HepG2 (cell line): Measurements from ENCODE around the gene ZBTB32.

Source experiments
- MAFK ChIP-seq, 2 experiments: IDR thresholded peaks in 1 of 2; conservative IDR thresholded peaks in 1 of 2; 2 replicates each; pipeline ENCODE4 v1.6.1; 2011; ENCODE audit warnings: improper control_type of control experiment in 2 of 2, low read length in 2 of 2
- MEIS2 ChIP-seq: sonication (generic); formaldehyde crosslinking; IDR thresholded peaks from 2 replicates; pipeline ENCODE4 v1.9.0; 2021; ENCODE audit warnings: mild to moderate bottlenecking, missing genetic modification reagents
- MYNN ChIP-seq: sonication (generic); formaldehyde crosslinking; IDR thresholded peaks from 2 replicates; pipeline ENCODE4 v1.4.0; 2020; ENCODE audit warnings: mild to moderate bottlenecking, low read depth, missing genetic modification reagents
- POLR2A ChIP-seq, 2 experiments: IDR thresholded peaks; 2 replicates each; pipeline ENCODE4 v1.6.1; 2011; ENCODE audit warnings: low read depth in 2 of 2, low read length in 2 of 2, mild to moderate bottlenecking in 1 of 2, moderate library complexity in 1 of 2; ENCODE audit not compliant: insufficient read depth in 1 of 2
- POLR2AphosphoS5 ChIP-seq: IDR thresholded peaks from 2 replicates; pipeline ENCODE4 v1.6.1; 2012; ENCODE audit warnings: low read depth, low read length
- RBFOX2 ChIP-seq: fragments of 200-400 bp; formaldehyde crosslinking; IDR thresholded peaks from 2 replicates; pipeline ENCODE4 v1.6.1; 2017; ENCODE audit warnings: low read depth, mild to moderate bottlenecking, low read length
- TF ChIP-seq, protein P1 (sequence below): sonication (generic); formaldehyde crosslinking; IDR thresholded peaks from 2 replicates; pipeline ENCODE4 v1.5.1; 2020; ENCODE audit warnings: mild to moderate bottlenecking, missing genetic modification reagents, moderate library complexity
- TF ChIP-seq, protein P2 (sequence below): sonication (generic); formaldehyde crosslinking; IDR thresholded peaks from one replicate; pipeline ENCODE4 v1.5.1; 2020; ENCODE audit warnings: mild to moderate bottlenecking, missing genetic modification reagents; ENCODE audit errors: not compliant biosample characterization
- TF ChIP-seq, protein P3 (sequence below), 2 experiments: IDR thresholded peaks; 2 replicates each; pipeline ENCODE4 v1.6.1; 2011 to 2012; ENCODE audit warnings: low read length in 2 of 2, borderline replicate concordance in 1 of 2, low read depth in 1 of 2, mild to moderate bottlenecking in 1 of 2, moderate library complexity in 1 of 2

DNA sequence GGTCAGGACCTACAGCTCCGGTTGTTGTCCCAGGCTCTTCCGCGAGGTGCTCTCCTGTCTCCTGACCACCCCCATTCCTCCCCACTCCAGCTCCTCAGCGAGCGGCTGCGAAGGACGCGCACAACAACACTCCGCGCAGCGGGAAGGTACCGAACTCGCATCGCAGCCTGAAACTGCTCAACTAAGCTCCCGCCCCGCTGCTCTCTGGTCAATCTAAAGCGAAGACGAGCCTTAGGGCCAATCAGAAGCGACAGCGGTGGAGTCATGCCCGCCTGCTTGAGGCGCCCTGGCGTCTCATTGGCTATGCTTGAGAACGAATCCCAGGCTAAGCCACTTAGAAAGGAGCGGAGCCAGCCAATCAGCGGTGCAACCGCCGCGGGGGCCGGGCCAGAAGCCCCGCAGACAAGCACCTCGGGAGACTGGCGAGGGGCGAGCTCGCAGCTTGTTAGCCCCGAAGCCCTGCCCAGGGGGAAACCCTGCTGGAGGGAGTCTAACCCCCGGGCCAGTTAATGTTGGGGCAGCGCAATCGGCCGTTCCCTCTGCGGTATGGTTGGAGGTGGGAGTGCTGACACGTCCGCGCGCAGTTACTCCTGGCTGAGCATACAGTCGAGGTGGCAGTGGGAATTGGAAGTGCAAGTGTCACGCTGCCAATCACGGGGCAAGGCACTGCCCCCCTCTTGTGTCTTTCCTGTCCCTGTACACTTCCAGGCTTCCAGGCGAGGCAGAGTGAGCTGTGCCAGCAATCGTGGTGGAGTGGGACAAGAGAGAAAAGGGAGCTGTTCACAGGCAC lies 1.9 kb upstream of the ZBTB32 start:
- TF ChIP-seq RBFOX2, result peak; percentile 60; the same call in 1 of the 2 replicates
- no peak for TF ChIP-seq MYNN (CRISPR knock-in tag)
- TF ChIP-seq, protein P1, sequence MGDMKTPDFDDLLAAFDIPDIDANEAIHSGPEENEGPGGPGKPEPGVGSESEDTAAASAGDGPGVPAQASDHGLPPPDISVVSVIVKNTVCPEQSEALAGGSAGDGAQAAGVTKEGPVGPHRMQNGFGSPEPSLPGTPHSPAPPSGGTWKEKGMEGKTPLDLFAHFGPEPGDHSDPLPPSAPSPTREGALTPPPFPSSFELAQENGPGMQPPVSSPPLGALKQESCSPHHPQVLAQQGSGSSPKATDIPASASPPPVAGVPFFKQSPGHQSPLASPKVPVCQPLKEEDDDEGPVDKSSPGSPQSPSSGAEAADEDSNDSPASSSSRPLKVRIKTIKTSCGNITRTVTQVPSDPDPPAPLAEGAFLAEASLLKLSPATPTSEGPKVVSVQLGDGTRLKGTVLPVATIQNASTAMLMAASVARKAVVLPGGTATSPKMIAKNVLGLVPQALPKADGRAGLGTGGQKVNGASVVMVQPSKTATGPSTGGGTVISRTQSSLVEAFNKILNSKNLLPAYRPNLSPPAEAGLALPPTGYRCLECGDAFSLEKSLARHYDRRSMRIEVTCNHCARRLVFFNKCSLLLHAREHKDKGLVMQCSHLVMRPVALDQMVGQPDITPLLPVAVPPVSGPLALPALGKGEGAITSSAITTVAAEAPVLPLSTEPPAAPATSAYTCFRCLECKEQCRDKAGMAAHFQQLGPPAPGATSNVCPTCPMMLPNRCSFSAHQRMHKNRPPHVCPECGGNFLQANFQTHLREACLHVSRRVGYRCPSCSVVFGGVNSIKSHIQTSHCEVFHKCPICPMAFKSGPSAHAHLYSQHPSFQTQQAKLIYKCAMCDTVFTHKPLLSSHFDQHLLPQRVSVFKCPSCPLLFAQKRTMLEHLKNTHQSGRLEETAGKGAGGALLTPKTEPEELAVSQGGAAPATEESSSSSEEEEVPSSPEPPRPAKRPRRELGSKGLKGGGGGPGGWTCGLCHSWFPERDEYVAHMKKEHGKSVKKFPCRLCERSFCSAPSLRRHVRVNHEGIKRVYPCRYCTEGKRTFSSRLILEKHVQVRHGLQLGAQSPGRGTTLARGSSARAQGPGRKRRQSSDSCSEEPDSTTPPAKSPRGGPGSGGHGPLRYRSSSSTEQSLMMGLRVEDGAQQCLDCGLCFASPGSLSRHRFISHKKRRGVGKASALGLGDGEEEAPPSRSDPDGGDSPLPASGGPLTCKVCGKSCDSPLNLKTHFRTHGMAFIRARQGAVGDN (CRISPR knock-in tag), result peak; percentile 92
- TF ChIP-seq MEIS2 (CRISPR knock-in tag), result 0 out of 2 replicates have a peak, but pooled peaks have one; percentile 8
- TF ChIP-seq, protein P2, sequence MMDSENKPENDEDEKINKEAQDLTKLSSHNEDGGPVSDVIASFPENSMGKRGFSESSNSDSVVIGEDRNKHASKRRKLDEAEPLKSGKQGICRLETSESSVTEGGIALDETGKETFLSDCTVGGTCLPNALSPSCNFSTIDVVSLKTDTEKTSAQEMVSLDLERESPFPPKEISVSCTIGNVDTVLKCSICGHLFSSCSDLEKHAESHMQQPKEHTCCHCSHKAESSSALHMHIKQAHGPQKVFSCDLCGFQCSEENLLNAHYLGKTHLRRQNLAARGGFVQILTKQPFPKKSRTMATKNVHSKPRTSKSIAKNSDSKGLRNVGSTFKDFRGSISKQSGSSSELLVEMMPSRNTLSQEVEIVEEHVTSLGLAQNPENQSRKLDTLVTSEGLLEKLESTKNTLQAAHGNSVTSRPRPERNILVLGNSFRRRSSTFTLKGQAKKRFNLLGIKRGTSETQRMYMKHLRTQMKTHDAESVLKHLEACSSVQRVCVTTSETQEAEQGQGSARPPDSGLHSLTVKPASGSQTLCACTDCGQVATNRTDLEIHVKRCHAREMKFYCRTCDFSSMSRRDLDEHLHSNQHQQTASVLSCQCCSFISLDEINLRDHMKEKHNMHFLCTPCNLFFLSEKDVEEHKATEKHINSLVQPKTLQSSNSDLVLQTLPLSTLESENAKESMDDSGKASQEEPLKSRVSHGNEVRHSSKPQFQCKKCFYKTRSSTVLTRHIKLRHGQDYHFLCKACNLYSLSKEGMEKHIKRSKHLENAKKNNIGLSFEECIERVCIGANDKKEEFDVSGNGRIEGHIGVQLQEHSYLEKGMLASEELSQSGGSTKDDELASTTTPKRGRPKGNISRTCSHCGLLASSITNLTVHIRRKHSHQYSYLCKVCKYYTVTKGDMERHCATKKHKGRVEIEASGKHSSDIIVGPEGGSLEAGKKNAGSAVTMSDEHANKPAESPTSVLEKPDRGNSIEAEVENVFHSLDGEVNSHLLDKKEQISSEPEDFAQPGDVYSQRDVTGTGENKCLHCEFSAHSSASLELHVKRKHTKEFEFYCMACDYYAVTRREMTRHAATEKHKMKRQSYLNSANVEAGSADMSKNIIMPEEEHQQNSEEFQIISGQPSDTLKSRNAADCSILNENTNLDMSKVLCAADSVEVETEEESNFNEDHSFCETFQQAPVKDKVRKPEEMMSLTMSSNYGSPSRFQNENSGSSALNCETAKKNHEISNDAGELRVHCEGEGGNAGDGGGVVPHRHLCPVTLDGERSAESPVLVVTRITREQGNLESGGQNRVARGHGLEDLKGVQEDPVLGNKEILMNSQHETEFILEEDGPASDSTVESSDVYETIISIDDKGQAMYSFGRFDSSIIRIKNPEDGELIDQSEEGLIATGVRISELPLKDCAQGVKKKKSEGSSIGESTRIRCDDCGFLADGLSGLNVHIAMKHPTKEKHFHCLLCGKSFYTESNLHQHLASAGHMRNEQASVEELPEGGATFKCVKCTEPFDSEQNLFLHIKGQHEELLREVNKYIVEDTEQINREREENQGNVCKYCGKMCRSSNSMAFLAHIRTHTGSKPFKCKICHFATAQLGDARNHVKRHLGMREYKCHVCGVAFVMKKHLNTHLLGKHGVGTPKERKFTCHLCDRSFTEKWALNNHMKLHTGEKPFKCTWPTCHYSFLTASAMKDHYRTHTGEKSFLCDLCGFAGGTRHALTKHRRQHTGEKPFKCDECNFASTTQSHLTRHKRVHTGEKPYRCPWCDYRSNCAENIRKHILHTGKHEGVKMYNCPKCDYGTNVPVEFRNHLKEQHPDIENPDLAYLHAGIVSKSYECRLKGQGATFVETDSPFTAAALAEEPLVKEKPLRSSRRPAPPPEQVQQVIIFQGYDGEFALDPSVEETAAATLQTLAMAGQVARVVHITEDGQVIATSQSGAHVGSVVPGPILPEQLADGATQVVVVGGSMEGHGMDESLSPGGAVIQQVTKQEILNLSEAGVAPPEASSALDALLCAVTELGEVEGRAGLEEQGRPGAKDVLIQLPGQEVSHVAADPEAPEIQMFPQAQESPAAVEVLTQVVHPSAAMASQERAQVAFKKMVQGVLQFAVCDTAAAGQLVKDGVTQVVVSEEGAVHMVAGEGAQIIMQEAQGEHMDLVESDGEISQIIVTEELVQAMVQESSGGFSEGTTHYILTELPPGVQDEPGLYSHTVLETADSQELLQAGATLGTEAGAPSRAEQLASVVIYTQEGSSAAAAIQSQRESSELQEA (CRISPR knock-in tag), result peak; percentile 39
- TF ChIP-seq, protein P3, sequence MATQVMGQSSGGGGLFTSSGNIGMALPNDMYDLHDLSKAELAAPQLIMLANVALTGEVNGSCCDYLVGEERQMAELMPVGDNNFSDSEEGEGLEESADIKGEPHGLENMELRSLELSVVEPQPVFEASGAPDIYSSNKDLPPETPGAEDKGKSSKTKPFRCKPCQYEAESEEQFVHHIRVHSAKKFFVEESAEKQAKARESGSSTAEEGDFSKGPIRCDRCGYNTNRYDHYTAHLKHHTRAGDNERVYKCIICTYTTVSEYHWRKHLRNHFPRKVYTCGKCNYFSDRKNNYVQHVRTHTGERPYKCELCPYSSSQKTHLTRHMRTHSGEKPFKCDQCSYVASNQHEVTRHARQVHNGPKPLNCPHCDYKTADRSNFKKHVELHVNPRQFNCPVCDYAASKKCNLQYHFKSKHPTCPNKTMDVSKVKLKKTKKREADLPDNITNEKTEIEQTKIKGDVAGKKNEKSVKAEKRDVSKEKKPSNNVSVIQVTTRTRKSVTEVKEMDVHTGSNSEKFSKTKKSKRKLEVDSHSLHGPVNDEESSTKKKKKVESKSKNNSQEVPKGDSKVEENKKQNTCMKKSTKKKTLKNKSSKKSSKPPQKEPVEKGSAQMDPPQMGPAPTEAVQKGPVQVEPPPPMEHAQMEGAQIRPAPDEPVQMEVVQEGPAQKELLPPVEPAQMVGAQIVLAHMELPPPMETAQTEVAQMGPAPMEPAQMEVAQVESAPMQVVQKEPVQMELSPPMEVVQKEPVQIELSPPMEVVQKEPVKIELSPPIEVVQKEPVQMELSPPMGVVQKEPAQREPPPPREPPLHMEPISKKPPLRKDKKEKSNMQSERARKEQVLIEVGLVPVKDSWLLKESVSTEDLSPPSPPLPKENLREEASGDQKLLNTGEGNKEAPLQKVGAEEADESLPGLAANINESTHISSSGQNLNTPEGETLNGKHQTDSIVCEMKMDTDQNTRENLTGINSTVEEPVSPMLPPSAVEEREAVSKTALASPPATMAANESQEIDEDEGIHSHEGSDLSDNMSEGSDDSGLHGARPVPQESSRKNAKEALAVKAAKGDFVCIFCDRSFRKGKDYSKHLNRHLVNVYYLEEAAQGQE (IDR thresholded peaks at IDR 0.05; ENCODE audit: borderline replicate concordance in 1 of 2, low read depth in 1 of 2, low read length in 2 of 2), result no peak
- peak in 1 of 2 experiments; percentile 79; a peak in 2 of 4 replicates for TF ChIP-seq POLR2A (IDR thresholded peaks at IDR 0.05; ENCODE audit: insufficient read depth in 1 of 2, low read depth in 2 of 2, low read length in 2 of 2)
- no peak for TF ChIP-seq MAFK (conservative IDR thresholded peaks at IDR 0.05 in 1 of 2, IDR thresholded peaks at IDR 0.05 in 1 of 2; ENCODE audit: low read length in 2 of 2)
- TF ChIP-seq POLR2AphosphoS5, result peak; percentile 80
